Tibial artery (tissue), 4 donors: ENCODE data around the gene CLINT1.

ENCODE experiments used
- DNase-seq, 2 donors: peaks; one replicate each; pipeline ENCODE4 v3.0.0-alpha.2; 2019
- H3K27ac ChIP-seq, 2 donors: fragments of 200-600 bp; sonication (generic) in 1 of 2; 1 replicate in 1 of 2; 2 replicates in 1 of 2; pipeline ENCODE4 v1.5.1; 2018 to 2019; ENCODE audit warnings: mild to moderate bottlenecking in 1 of 2
- H3K27me3 ChIP-seq, 2 donors: fragments of 200-600 bp; sonication (generic) in 1 of 2; one replicate each; pipeline versions ENCODE4 v1.5.1 to v1.6.0; 2016 to 2019
- H3K36me3 ChIP-seq, 3 donors: fragments of 200-600 bp; sonication (generic) in 2 of 3; one replicate each; pipeline ENCODE4 v1.5.1; 2016 to 2019; ENCODE audit warnings: mild to moderate bottlenecking in 2 of 3
- H3K4me1 ChIP-seq, 4 donors: fragments of 200-600 bp; sonication (generic) in 2 of 4; 1 replicate in 3 of 4; 2 replicates in 1 of 4; pipeline ENCODE4 v1.5.1; 2016 to 2019
- H3K4me3 ChIP-seq, 2 donors: fragments of 200-600 bp; sonication (generic) in 1 of 2; 1 replicate in 1 of 2; 2 replicates in 1 of 2; pipeline ENCODE4 v1.5.1; 2018 to 2019; ENCODE audit warnings: mild to moderate bottlenecking in 2 of 2
- H3K9me3 ChIP-seq, 3 donors: fragments of 200-600 bp; sonication (generic) in 1 of 3; one replicate each; pipeline ENCODE4 v1.5.1; 2016 to 2019
- intact Hi-C: fragments of 100-400 bp; cut with DNase I; formaldehyde crosslinking; loops from one replicate; pipeline ENCODE4 v1.15.0; 2023; ENCODE audit warnings: low total_unique reads
- TF ChIP-seq, protein P1 (sequence below), 2 experiments: fragments of 200-600 bp in 1 of 2; fragments of 450-650 bp in 1 of 2; IDR thresholded peaks; one replicate each; pipeline ENCODE4 v1.5.1; 2017 to 2019; ENCODE audit warnings: antibody characterized with exemption in 2 of 2, mild to moderate bottlenecking in 1 of 2, moderate library complexity in 1 of 2

The CLINT1 gene

DNA sequence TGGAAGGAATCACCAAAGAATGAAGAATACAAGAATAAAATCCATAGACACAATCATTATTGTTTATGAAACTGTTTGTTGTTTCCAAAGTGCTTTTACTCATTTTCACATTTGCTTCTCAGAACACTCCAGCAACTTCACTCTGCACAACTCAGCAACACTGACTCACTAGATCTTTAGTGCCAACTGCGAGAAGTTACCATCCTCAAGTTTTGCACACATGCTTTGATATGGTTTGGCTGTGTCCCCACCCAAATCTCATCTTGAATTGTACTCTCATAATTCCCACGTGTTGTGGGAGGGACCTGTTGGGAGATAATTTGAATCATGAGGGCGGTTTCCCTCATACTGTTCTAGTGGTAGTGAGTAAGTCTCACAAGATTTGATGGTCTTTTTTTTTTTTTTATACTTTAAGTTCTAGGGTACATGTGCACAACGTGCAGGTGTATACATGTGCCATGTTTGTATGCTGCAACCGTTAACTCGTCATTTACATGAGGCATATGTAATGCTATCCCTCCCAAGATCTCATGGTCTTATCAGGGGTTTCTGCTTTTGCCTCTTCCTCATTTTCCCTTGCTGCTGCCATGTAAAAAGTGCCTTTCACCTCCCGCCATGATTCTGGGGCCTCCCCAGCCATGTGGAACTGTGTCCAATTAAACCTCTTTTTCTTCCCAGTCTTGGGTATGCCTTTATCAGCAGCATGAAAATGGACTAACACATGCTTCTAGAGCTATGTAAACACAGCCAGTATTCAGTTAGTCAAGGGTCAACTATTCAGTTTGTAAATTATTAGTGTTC is 36.9 kb downstream of the CLINT1 start:
- no peak overlapping the region for H3K4me3 ChIP-seq
- H3K4me1 ChIP-seq, result peaks cover 0 to 74% (median 15%) of the 10 kb centered on the region in 4 donors
- H3K9me3 ChIP-seq, result no peaks in the 10 kb centered on the region
- H3K27ac ChIP-seq, result peak overlapping the region in 1 of 2 donors; percentile 19
- intact Hi-C loops, result loop anchor here (2.0 kb wide), 1 partner anchor 171 kb away; no protein-coding TSS in a partner anchor
- H3K27me3 ChIP-seq, result no peaks in the 10 kb centered on the region
- H3K36me3 ChIP-seq, result no peaks in the 10 kb centered on the region
- TF ChIP-seq, protein P1, sequence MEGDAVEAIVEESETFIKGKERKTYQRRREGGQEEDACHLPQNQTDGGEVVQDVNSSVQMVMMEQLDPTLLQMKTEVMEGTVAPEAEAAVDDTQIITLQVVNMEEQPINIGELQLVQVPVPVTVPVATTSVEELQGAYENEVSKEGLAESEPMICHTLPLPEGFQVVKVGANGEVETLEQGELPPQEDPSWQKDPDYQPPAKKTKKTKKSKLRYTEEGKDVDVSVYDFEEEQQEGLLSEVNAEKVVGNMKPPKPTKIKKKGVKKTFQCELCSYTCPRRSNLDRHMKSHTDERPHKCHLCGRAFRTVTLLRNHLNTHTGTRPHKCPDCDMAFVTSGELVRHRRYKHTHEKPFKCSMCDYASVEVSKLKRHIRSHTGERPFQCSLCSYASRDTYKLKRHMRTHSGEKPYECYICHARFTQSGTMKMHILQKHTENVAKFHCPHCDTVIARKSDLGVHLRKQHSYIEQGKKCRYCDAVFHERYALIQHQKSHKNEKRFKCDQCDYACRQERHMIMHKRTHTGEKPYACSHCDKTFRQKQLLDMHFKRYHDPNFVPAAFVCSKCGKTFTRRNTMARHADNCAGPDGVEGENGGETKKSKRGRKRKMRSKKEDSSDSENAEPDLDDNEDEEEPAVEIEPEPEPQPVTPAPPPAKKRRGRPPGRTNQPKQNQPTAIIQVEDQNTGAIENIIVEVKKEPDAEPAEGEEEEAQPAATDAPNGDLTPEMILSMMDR (IDR thresholded peaks at IDR 0.05), result no peak
- no peak for DNase-seq

DNA sequence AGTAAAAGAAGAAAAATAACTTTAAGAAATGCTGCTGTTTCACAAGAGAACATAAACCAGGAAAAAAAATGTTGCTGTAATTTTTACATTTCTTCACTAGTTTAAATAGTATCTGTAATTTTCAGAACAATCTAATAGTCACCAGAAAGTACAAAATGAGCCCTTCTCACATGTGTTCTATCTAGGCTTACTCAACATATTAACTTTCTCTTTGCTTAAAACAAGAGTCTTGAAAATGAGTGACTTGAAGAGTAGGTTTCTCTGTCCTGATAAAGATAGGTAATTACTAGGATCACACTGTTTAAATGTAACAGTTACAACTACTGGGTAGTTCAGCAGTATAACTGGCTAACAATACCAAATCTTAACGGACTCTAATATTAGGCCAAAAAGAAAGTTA is 37.5 kb downstream of the CLINT1 start:
- Histone ChIP-seq H3K27ac (peak overlapping the region in 1 of 2 donors; percentile 22), H3K4me3 (no peak overlapping the region), H3K9me3 (no peaks in the 10 kb centered on the region), H3K36me3 (no peaks in the 10 kb centered on the region), H3K4me1 (peaks cover 0 to 70% (median 17%) of the 10 kb centered on the region in 4 donors), H3K27me3 (no peaks in the 10 kb centered on the region)
- intact Hi-C loops, result loop anchor here (2.0 kb wide), 1 partner anchor 171 kb away; no protein-coding TSS in a partner anchor
- TF ChIP-seq, protein P1 (IDR thresholded peaks at IDR 0.05), result no peak
- no peak for DNase-seq

DNA sequence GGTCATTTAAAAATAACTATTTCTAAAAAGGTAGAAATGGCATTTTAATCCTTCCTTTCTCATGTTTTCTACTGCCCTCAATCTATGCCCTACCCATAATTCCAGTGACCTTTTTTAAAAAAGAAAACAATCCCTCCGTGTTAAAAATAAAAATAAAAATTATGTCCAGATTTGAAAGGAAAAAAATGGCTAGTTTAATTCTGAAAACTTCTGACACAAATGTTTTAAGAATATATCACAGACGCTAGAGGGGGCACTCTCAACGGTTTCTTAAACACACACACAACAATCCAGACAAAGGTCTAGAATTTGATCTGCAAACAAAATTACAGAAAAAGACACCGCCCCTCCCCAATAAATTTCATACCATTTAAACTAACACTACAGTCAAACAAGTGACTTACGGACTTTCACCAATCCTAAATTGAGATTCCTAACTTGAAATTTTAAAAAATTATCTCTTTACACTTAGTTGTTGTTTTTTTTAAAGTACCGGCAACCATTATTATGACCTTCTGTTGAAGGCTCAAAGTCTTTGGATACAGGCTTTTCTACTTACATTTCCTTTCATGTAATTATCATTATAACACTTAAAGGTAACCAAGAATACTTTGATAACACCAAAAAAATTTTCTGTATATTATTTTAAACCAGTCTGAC is 38.2 kb downstream of the CLINT1 start:
- H3K9me3 ChIP-seq, result no peaks in the 10 kb centered on the region
- DNase-seq, result no peak
- H3K4me1 ChIP-seq, result peaks cover 0 to 64% (median 16%) of the 10 kb centered on the region in 4 donors
- TF ChIP-seq, protein P1 (IDR thresholded peaks at IDR 0.05), result peak; percentile 47 to 53
- intact Hi-C loops, result loop anchor here (2.0 kb wide), 1 partner anchor 172 kb away; no protein-coding TSS in a partner anchor
- no peaks in the 10 kb centered on the region for H3K36me3 ChIP-seq
- no peak overlapping the region for H3K4me3 ChIP-seq
- H3K27me3 ChIP-seq, result no peaks in the 10 kb centered on the region
- H3K27ac ChIP-seq, result peak overlapping the region; percentile 51 to 56

DNA sequence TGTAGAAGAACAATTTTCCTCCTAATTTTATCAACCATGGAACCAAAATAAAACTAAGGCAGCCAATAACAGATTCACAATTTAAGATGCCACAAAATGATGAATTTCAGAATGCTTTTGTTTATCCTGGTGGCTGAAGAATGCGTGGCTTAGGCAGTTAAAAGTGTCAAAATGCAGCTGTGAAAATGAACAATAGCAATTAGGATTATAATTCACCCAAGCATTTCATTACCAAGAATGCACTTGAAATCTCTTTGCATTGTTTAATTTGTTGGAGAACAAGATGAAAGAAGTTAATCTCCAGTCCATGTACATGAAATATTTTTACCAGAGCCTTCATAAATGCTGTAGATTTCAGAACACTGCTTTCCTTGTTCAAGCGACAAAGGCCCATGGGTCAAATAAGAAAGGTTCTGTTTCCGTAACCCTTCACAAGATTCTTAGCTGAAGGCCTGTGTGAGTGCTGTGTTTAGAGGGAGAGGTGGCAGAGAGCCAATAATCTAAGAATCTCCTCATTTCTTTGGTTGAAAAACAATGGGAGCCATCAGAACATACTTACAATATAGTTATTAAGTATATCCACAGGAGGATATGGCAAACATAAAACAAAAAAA is 39.3 kb downstream of the CLINT1 start:
- TF ChIP-seq, protein P1 (IDR thresholded peaks at IDR 0.05), result no peak
- DNase-seq, result no peak
- Histone ChIP-seq H3K27me3 (no peaks in the 10 kb centered on the region), H3K9me3 (no peaks in the 10 kb centered on the region), H3K4me1 (peaks cover 0 to 52% (median 16%) of the 10 kb centered on the region in 4 donors), H3K4me3 (no peak overlapping the region), H3K36me3 (peaks cover 0 to 4% (median 0%) of the 10 kb centered on the region in 3 donors), H3K27ac (peak overlapping the region; percentile 51 to 56)
- intact Hi-C loops, result loop anchor here (2.0 to 10.0 kb wide), 3 partner anchors 38 to 1285 kb away; partner anchors contain the start of gene CLINT1

DNA sequence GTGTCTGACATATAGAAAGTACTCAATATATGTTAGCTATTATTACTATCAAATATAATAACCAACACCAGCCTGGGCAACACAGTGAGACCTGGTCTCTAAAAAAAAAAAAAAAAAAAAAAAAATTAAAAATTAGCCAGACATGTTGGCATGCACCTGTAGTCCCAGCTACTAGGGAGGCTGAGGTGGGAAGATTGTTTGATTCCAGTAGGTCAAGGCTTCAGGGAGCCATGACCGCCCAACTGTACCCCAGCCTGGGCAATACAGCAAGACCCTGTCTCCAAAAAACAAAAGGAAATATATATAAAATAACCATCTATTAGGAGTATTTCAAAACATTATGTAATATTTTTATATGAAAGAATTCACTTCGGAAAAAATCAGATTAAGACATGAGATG is 40.6 kb downstream of the CLINT1 start:
- intact Hi-C loops, result loop anchor here (5.0 to 10.0 kb wide), 2 partner anchors 39 to 1286 kb away; partner anchors contain the start of gene CLINT1
- TF ChIP-seq, protein P1 (IDR thresholded peaks at IDR 0.05), result no peak
- no peak overlapping the region for H3K4me3 ChIP-seq
- DNase-seq, result no peak
- no peaks in the 10 kb centered on the region for H3K9me3 ChIP-seq
- peaks cover 7 to 13% (median 8%) of the 10 kb centered on the region in 3 donors for H3K36me3 ChIP-seq
- H3K27me3 ChIP-seq, result no peaks in the 10 kb centered on the region
- no peak overlapping the region for H3K27ac ChIP-seq
- peaks cover 0 to 49% (median 16%) of the 10 kb centered on the region in 4 donors for H3K4me1 ChIP-seq
